Measurements from ENCODE around the gene EPM2A. TPM values are rescaled to one million over a fixed set of nuclear protein-coding genes. Genes with fewer than 3 reads are reported as not detected.
"Not testable (repeated sequence)": the region's sequence is repeated elsewhere in the genome, so short reads cannot be mapped to it uniquely, and the experiment has no call there.

Gene EPM2A
- total RNA-seq, 1 donor from 2014 or later = 14.0 TPM

DNA sequence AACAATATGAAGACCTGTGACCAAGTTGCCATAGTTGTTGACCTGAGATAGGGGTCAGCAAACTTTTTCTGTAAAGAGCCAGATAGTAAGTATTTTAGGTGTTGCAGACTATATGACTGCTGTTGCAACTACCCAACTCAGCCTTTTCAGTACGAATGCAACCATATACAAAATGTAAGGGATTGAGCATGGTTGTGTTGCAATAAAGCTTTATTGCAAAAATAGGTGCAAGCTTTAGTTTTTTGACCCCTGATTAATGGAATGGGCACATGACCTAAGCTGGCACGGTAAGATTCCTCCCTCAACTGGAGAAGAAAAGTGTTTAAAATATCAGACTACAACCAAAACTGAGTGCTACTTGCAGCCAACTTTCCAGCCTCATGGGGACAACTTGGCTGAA, 17.3 kb upstream of the EPM2A start:
- Histone ChIP-seq H3K9me3 (no peaks in the 10 kb centered on the region), H3K4me3 (no peak overlapping the region), H3K27me3 (no peaks in the 10 kb centered on the region), H3K27ac (no peak overlapping the region), H3K36me3 (no peaks in the 10 kb centered on the region), H3K4me1 (peaks cover 5% of the 10 kb centered on the region)
- intact Hi-C loops (cut with DNase I) = no loop called here
- DNase-seq (ENCODE audit: extremely low spot score in 2 of 2) = no peak
- TF ChIP-seq POLR2AphosphoS5 (IDR thresholded peaks at IDR 0.05; ENCODE audit: insufficient read depth in 1 of 2, low read depth in 1 of 2) (no peak), POLR2A (IDR thresholded peaks at IDR 0.05) (no peak)
- TF ChIP-seq, protein P1, sequence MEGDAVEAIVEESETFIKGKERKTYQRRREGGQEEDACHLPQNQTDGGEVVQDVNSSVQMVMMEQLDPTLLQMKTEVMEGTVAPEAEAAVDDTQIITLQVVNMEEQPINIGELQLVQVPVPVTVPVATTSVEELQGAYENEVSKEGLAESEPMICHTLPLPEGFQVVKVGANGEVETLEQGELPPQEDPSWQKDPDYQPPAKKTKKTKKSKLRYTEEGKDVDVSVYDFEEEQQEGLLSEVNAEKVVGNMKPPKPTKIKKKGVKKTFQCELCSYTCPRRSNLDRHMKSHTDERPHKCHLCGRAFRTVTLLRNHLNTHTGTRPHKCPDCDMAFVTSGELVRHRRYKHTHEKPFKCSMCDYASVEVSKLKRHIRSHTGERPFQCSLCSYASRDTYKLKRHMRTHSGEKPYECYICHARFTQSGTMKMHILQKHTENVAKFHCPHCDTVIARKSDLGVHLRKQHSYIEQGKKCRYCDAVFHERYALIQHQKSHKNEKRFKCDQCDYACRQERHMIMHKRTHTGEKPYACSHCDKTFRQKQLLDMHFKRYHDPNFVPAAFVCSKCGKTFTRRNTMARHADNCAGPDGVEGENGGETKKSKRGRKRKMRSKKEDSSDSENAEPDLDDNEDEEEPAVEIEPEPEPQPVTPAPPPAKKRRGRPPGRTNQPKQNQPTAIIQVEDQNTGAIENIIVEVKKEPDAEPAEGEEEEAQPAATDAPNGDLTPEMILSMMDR (IDR thresholded peaks at IDR 0.05) = no peak

DNA sequence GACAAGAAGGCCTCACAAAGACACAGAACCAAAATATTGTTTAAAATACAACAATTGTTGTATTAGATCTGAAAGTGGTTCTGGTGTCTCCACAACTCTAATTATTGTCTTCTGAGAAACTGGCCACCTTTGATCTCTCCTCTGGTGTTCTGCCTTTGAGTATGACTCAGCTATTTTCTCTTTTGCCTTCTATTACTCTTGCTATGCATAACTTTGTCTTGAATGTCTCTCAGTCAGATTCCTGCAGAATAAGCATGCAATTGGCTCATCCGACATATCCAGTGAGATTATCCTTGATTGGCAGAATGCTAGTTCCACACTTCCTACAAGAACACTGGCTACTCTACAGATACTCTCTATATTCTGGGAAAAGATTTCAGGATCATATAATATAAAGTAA, 14.3 kb upstream of the EPM2A start:
- no peaks in the 10 kb centered on the region for H3K36me3 ChIP-seq
- DNase-seq (ENCODE audit: extremely low spot score in 2 of 2) = no peak
- H3K27ac ChIP-seq = no peak overlapping the region
- TF ChIP-seq POLR2AphosphoS5 (IDR thresholded peaks at IDR 0.05; ENCODE audit: insufficient read depth in 1 of 2, low read depth in 1 of 2) = no peak
- TF ChIP-seq POLR2A (IDR thresholded peaks at IDR 0.05) = no peak
- TF ChIP-seq, protein P1 (IDR thresholded peaks at IDR 0.05) = no peak
- H3K4me3 ChIP-seq = no peak overlapping the region
- H3K4me1 ChIP-seq = no peaks in the 10 kb centered on the region
- H3K9me3 ChIP-seq = no peaks in the 10 kb centered on the region
- intact Hi-C loops (cut with DNase I) = no loop called here
- no peaks in the 10 kb centered on the region for H3K27me3 ChIP-seq

DNA sequence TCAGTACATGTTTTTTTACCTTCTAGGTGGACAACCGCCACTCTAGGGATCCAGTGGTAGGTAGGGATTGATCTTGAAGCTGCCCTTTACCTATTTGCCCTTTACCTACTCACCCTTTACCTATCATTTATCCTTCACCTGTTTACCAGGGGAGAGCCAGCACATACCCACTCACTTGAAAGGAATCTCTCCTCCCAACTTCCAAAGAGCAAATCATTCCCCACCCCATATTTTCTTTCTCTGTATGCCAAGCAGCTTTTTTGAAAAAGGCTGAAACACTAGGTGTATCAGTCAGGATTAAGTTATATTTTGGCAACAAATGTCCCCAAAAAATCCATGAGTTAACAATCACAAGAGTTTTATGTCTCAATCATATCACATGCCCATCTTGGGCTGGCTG, 10.5 kb upstream of the EPM2A start:
- H3K27ac ChIP-seq = no peak overlapping the region
- no peaks in the 10 kb centered on the region for H3K9me3 ChIP-seq
- H3K27me3 ChIP-seq = no peaks in the 10 kb centered on the region
- H3K4me1 ChIP-seq = no peaks in the 10 kb centered on the region
- TF ChIP-seq POLR2AphosphoS5 (IDR thresholded peaks at IDR 0.05; ENCODE audit: insufficient read depth in 1 of 2, low read depth in 1 of 2) = no peak
- TF ChIP-seq POLR2A (IDR thresholded peaks at IDR 0.05) = no peak
- TF ChIP-seq, protein P1 (IDR thresholded peaks at IDR 0.05) = no peak
- intact Hi-C loops (cut with DNase I) = no loop called here
- H3K36me3 ChIP-seq = no peaks in the 10 kb centered on the region
- DNase-seq (ENCODE audit: extremely low spot score in 2 of 2) = no peak
- H3K4me3 ChIP-seq = no peak overlapping the region

DNA sequence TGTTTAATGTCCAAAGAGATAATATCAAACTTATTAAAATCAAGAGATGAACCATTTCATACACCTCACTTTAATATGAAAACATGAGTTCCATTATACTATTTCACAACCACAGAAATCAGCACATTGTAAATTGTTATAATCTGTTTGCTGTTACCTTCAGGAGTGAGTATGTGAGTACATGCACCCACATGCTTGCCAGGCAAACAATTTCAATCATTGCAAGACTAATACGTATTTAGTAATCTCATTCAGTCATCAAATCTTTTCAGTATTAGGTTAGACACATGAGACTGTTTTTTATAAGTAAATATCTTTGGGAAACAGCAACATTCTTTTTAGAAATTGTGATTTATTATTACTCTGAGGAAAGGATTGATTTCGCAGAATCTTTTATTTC, 9.3 kb upstream of the EPM2A start:
- no peak overlapping the region for H3K4me3 ChIP-seq
- H3K36me3 ChIP-seq = no peaks in the 10 kb centered on the region
- H3K27ac ChIP-seq = no peak overlapping the region
- DNase-seq (ENCODE audit: extremely low spot score in 2 of 2) = no peak
- intact Hi-C loops (cut with DNase I) = no loop called here
- no peaks in the 10 kb centered on the region for H3K9me3 ChIP-seq
- no peaks in the 10 kb centered on the region for H3K27me3 ChIP-seq
- TF ChIP-seq POLR2A (IDR thresholded peaks at IDR 0.05) (no peak), POLR2AphosphoS5 (IDR thresholded peaks at IDR 0.05; ENCODE audit: insufficient read depth in 1 of 2, low read depth in 1 of 2) (no peak)
- TF ChIP-seq, protein P1 (IDR thresholded peaks at IDR 0.05) = no peak
- H3K4me1 ChIP-seq = no peaks in the 10 kb centered on the region

DNA sequence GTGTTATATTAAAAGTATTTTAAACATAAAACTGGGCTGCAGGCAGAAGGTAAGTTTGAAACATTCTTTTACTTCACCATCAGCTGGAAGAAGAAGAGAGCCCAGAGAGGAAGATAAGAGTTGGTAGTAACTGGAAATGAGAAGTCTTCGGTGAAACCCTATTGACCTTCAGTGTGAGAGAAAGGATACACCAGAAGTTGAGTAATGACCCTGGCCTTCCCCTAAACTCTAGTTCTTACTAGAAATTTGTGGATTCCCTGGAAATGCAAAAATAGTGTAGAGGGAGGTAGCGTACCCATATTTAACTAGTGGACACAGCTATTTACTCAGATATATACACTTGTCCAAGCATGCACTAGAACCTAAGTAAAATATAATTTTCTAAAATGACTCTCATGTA, 8.0 kb upstream of the EPM2A start:
- Histone ChIP-seq H3K27ac (no peak overlapping the region), H3K4me1 (no peaks in the 10 kb centered on the region), H3K36me3 (no peaks in the 10 kb centered on the region), H3K4me3 (no peak overlapping the region), H3K9me3 (no peaks in the 10 kb centered on the region), H3K27me3 (no peaks in the 10 kb centered on the region)
- TF ChIP-seq, protein P1 (IDR thresholded peaks at IDR 0.05) = no peak
- TF ChIP-seq POLR2AphosphoS5 (IDR thresholded peaks at IDR 0.05; ENCODE audit: insufficient read depth in 1 of 2, low read depth in 1 of 2) = no peak
- no peak for TF ChIP-seq POLR2A (IDR thresholded peaks at IDR 0.05)
- DNase-seq (ENCODE audit: extremely low spot score in 2 of 2) = no peak
- intact Hi-C loops (cut with DNase I) = no loop called here

DNA sequence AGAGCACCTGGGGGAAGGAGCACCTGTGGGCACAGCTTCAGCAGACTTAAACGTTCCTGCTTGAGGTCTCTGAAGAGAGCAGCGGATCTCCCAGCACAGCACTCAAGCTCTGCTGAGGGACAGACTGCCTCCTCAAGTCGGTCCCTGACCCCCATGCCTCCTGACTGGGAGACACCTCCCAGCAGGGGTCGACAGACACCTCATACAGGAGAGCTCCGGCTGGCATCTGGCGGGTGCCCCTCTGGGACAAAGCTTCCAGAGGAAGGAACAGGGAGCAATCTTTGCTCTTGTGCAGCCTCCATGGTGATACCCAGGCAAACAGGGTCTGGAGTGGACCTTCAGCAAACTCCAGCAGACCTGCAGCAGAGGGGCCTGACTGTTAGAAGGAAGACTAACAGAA, 7.2 kb upstream of the EPM2A start:
- H3K36me3 ChIP-seq; H3K27me3 ChIP-seq; H3K27ac ChIP-seq; H3K4me1 ChIP-seq; intact Hi-C loops (cut with DNase I); DNase-seq (ENCODE audit: extremely low spot score in 2 of 2); H3K4me3 ChIP-seq; H3K9me3 ChIP-seq: not testable (repeated sequence)

DNA sequence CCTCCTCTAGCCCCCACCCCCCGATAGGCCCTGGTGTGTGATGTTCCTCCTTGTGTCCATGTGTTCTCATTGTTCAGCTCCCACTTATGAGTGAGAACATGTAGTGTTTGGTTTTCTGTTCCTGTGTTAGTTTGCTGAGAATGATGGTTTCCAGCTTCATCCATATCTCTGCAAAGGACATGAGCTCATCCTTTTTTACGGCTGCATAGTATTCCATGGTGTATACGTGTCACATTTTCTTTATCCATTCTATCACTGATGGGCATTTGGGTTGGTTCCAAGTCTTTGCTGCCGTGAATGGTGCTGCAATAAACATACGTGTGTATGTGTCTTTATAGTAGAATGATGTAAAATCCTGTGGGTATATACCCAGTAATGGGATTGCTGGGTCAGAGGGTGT, 4.4 kb upstream of the EPM2A start:
- not testable (repeated sequence) for H3K4me1 ChIP-seq; H3K9me3 ChIP-seq; H3K27ac ChIP-seq; H3K4me3 ChIP-seq; H3K27me3 ChIP-seq; H3K36me3 ChIP-seq; DNase-seq (ENCODE audit: extremely low spot score in 2 of 2)
- intact Hi-C loops (cut with DNase I) = loop anchor here (10.0 kb wide), 1 partner anchor 75 kb away; the partner anchor contains the start of gene FBXO30

All from vagina (tissue), 2 donors.